A549 (cell line): ENCODE results near the gene RBCK1. TPM values are rescaled to one million over a fixed set of nuclear protein-coding genes. Genes with fewer than 3 reads are reported as not detected.

Experiments used
- ATAC-seq, 2 experiments: fragments of 200-7000 bp in 1 of 2; fragments of >200 bp in 1 of 2; cut with Nextera tagmentation in 1 of 2; cut with Tn5 transposase in 1 of 2; 3 replicates each; pipeline versions ENCODE4 v1.8.0 to v1.9.1; 2018 to 2020; ENCODE audit warnings: mild to moderate bottlenecking in 1 of 2, moderate library complexity in 1 of 2
- CTCF ChIA-PET: fragments of 300-600 bp; sonication (Branson Sonifier 250); formaldehyde crosslinking; extraction: SDS; loops from one replicate; lab custom pipeline; 2021; ENCODE audit warnings: antibody characterized with exemption, inconsistent platforms; lab: Yijun Ruan, JAX
- POLR2A ChIA-PET: fragments of 350-600 bp; formaldehyde crosslinking; extraction: SDS; loops from one replicate; lab custom pipeline; 2021; ENCODE audit warnings: antibody characterized with exemption, inconsistent platforms; lab: Yijun Ruan, JAX
- DNase-seq, 2 experiments: peaks; one replicate each; pipeline versions ENCODE4 v3.0.0 to v3.0.0-alpha.2; 2011 to 2016; ENCODE audit warnings: low read depth in 1 of 2, low spot score in 1 of 2
- FAIRE-seq: peaks from 2 replicates; lab custom pipeline; 2011; peaks lifted over from hg19 to GRCh38; lab: Jason Lieb, UNC
- H3K27ac ChIP-seq, 2 experiments: fragments of >200 bp; sonication (Bioruptor Twin); formaldehyde crosslinking; 3 replicates each; pipeline ENCODE4 v1.5.1; 2016 to 2017
- H3K4me1 ChIP-seq: fragments of >200 bp; sonication (Bioruptor Twin); formaldehyde crosslinking; 3 replicates; pipeline ENCODE4 v1.6.1; 2016
- H3K4me2 ChIP-seq: fragments of >200 bp; sonication (Bioruptor Twin); formaldehyde crosslinking; 3 replicates; pipeline ENCODE4 v1.6.1; 2016
- H3K4me3 ChIP-seq: fragments of >200 bp; sonication (Bioruptor Twin); formaldehyde crosslinking; 3 replicates; pipeline ENCODE4 v1.5.1; 2016
- H3K9me3 ChIP-seq: fragments of >200 bp; sonication (Bioruptor Twin); formaldehyde crosslinking; 3 replicates; pipeline ENCODE4 v1.6.1; 2016
- ATOH8 ChIP-seq: fragments of 250-450 bp; sonication (Bioruptor Pico); IDR thresholded peaks from 2 replicates; pipeline ENCODE4 v1.5.0; 2020; ENCODE audit warnings: low read depth, mild to moderate bottlenecking, moderate library complexity
- BCL3 ChIP-seq: fragments of >200 bp; sonication (Bioruptor Twin); formaldehyde crosslinking; IDR thresholded peaks from 3 replicates; pipeline ENCODE4 v1.6.1; 2016
- BHLHE40 ChIP-seq: IDR thresholded peaks from 2 replicates; pipeline ENCODE4 v1.6.1; 2012; ENCODE audit warnings: low read depth, low read length, inconsistent platforms
- CHD2 ChIP-seq: fragments of 150-350 bp; IDR thresholded peaks from 2 replicates; pipeline ENCODE4 v1.6.1; 2014; ENCODE audit warnings: low read length; ENCODE audit not compliant: partially characterized antibody
- CHD4 ChIP-seq: fragments of 200-600 bp; sonication (generic); IDR thresholded peaks from 2 replicates; pipeline ENCODE4 v1.6.1; 2016; ENCODE audit warnings: antibody characterized with exemption, mild to moderate bottlenecking, borderline replicate concordance
- CTCF ChIP-seq: fragments of >200 bp; sonication (Bioruptor Twin); formaldehyde crosslinking; IDR thresholded peaks from 3 replicates; pipeline ENCODE4 v1.5.1; 2016
- EHF ChIP-seq: fragments of 250-450 bp; sonication (Bioruptor Pico); IDR thresholded peaks from 2 replicates; pipeline ENCODE4 v1.5.0; 2020; ENCODE audit warnings: mild to moderate bottlenecking
- EHMT2 ChIP-seq: fragments of 200-600 bp; sonication (generic); IDR thresholded peaks from 2 replicates; pipeline ENCODE4 v1.6.1; 2016; ENCODE audit warnings: antibody characterized with exemption, low read depth, mild to moderate bottlenecking, moderate library complexity
- EP300 ChIP-seq, 2 experiments: fragments of >200 bp; sonication (Bioruptor Twin); formaldehyde crosslinking; IDR thresholded peaks; 2 replicates in 1 of 2; 3 replicates in 1 of 2; pipeline ENCODE4 v1.6.1; 2016 to 2017
- ESRRA ChIP-seq: fragments of 150-350 bp; IDR thresholded peaks from 2 replicates; pipeline ENCODE4 v1.6.1; 2014; ENCODE audit warnings: mild to moderate bottlenecking, low read length, borderline replicate concordance
- FOSL2 ChIP-seq, 2 experiments: fragments of 450-650 bp in 1 of 2; fragments of >200 bp in 1 of 2; sonication (Bioruptor Twin) in 1 of 2; formaldehyde crosslinking; IDR thresholded peaks; 2 replicates each; pipeline versions ENCODE4 v1.5.0 to v1.6.1; 2016 to 2020; ENCODE audit warnings: mild to moderate bottlenecking in 1 of 2, moderate library complexity in 1 of 2
- HEYL ChIP-seq: fragments of 250-450 bp; sonication (Bioruptor Pico); IDR thresholded peaks from 2 replicates; pipeline ENCODE4 v1.8.0; 2021; ENCODE audit warnings: mild to moderate bottlenecking, moderate library complexity
- HOXA7 ChIP-seq: fragments of 250-450 bp; sonication (Bioruptor Pico); IDR thresholded peaks from 2 replicates; pipeline ENCODE4 v1.5.0; 2020; ENCODE audit warnings: mild to moderate bottlenecking, moderate library complexity
- JUN ChIP-seq, 2 experiments: fragments of >200 bp; sonication (Bioruptor Twin); formaldehyde crosslinking; IDR thresholded peaks; 2 replicates in 1 of 2; 3 replicates in 1 of 2; pipeline ENCODE4 v1.6.1; 2016 to 2017
- JUNB ChIP-seq: fragments of >200 bp; sonication (Bioruptor Twin); formaldehyde crosslinking; IDR thresholded peaks from 2 replicates; pipeline ENCODE4 v1.6.1; 2016
- MAX ChIP-seq: IDR thresholded peaks from 2 replicates; pipeline ENCODE4 v1.6.1; 2012
- PBX3 ChIP-seq: IDR thresholded peaks from 2 replicates; pipeline ENCODE4 v1.6.1; 2012
- PHF8 ChIP-seq: fragments of 200-600 bp; sonication (generic); IDR thresholded peaks from 2 replicates; pipeline ENCODE4 v1.6.1; 2016; ENCODE audit warnings: low read depth, mild to moderate bottlenecking, antibody characterized with exemption, moderate library complexity, borderline replicate concordance
- POLR2A ChIP-seq: IDR thresholded peaks from 2 replicates; pipeline ENCODE4 v1.6.1; 2012; ENCODE audit warnings: mild to moderate bottlenecking, low read length
- POLR2AphosphoS2 ChIP-seq: conservative IDR thresholded peaks from 2 replicates; pipeline ENCODE4 v1.6.1; 2012; ENCODE audit warnings: low read length, improper control_type of control experiment, inconsistent platforms
- RAD21 ChIP-seq, 2 experiments: fragments of >200 bp in 1 of 2; sonication (Bioruptor Twin) in 1 of 2; formaldehyde crosslinking in 1 of 2; IDR thresholded peaks in 1 of 2; conservative IDR thresholded peaks in 1 of 2; 2 replicates in 1 of 2; 3 replicates in 1 of 2; pipeline ENCODE4 v1.6.1; 2012 to 2018; ENCODE audit warnings: inconsistent platforms in 1 of 2
- SMC3 ChIP-seq: fragments of >200 bp; sonication (Bioruptor Twin); formaldehyde crosslinking; IDR thresholded peaks from 3 replicates; pipeline ENCODE4 v1.6.1; 2018; ENCODE audit warnings: inconsistent platforms
- SREBF2 ChIP-seq: fragments of 450-650 bp; IDR thresholded peaks from 2 replicates; pipeline ENCODE4 v1.6.1; 2014; ENCODE audit warnings: mild to moderate bottlenecking, moderate library complexity
- TFCP2L1 ChIP-seq: fragments of 250-450 bp; sonication (Bioruptor Pico); IDR thresholded peaks from 2 replicates; pipeline ENCODE4 v1.5.0; 2021; ENCODE audit warnings: mild to moderate bottlenecking
- USF2 ChIP-seq: fragments of 450-650 bp; IDR thresholded peaks from 2 replicates; pipeline ENCODE4 v1.6.1; 2014; ENCODE audit warnings: antibody characterized with exemption
- ZC3H11A ChIP-seq: fragments of 450-650 bp; IDR thresholded peaks from 2 replicates; pipeline ENCODE4 v1.6.1; 2014; ENCODE audit warnings: antibody characterized with exemption, mild to moderate bottlenecking
- ZFP36 ChIP-seq: fragments of 450-650 bp; IDR thresholded peaks from 2 replicates; pipeline ENCODE4 v1.6.1; 2014; ENCODE audit warnings: borderline replicate concordance; ENCODE audit not compliant: partially characterized antibody
- ZNF302 ChIP-seq: fragments of 250-450 bp; sonication (Bioruptor Pico); IDR thresholded peaks from 2 replicates; pipeline ENCODE4 v1.9.0; 2021; ENCODE audit warnings: inconsistent platforms, mild to moderate bottlenecking, moderate library complexity
- ZSCAN20 ChIP-seq: fragments of 250-450 bp; sonication (Bioruptor Pico); IDR thresholded peaks from 2 replicates; pipeline ENCODE4 v1.8.0; 2022; ENCODE audit warnings: mild to moderate bottlenecking, moderate library complexity
- WGBS: methylation state at CpG from one replicate; pipeline ENCODE4 v1.1.6; 2017; ENCODE audit errors: missing lambda C conversion rate; 5-methylcytosine and 5-hydroxymethylcytosine counted together
- polyA minus RNA-seq: library from RNA; depleted of rRNA, polyadenylated mRNA; stranded (reverse); fragments of >200 nt; gene quantifications from 2 replicates; pipeline ENCODE4 v1.2.3, GENCODE V29; 2011; rRNA and poly(A)+ RNA removed
- polyA plus RNA-seq, 4 experiments: library from polyadenylated mRNA; depleted of rRNA in 3 of 4; stranded (reverse); fragments of >200 nt; fragmentation: RNase III in 1 of 4; extraction: RNeasy Plus Mini Kit Qiagen cat#74134 plus additional on column Dnase treatment in 1 of 4; gene quantifications; 2 replicates in 3 of 4; 3 replicates in 1 of 4; pipeline ENCODE4 v1.2.3, GENCODE V29; 2011 to 2017
- TF ChIP-seq, protein P1 (sequence below): fragments of 250-450 bp; sonication (Bioruptor Pico); IDR thresholded peaks from 2 replicates; pipeline ENCODE4 v1.5.0; 2021; ENCODE audit warnings: mild to moderate bottlenecking, moderate library complexity, borderline replicate concordance

Gene RBCK1
- polyA plus RNA-seq (2011; rRNA removed) (222 and 239 TPM in 2 replicates), polyA plus RNA-seq (2017; fragmentation: RNase III; extraction: RNeasy Plus Mini Kit Qiagen cat#74134 plus additional on column Dnase treatment) (105 to 117 TPM (median 112 TPM) in 3 replicates), polyA minus RNA-seq (186 and 187 TPM in 2 replicates)
- polyA plus RNA-seq (2012; cell fraction: cytosol; rRNA removed) = 142 and 173 TPM in 2 replicates
- polyA plus RNA-seq (2012; cell fraction: nucleus; rRNA removed) = 254 and 311 TPM in 2 replicates

DNA sequence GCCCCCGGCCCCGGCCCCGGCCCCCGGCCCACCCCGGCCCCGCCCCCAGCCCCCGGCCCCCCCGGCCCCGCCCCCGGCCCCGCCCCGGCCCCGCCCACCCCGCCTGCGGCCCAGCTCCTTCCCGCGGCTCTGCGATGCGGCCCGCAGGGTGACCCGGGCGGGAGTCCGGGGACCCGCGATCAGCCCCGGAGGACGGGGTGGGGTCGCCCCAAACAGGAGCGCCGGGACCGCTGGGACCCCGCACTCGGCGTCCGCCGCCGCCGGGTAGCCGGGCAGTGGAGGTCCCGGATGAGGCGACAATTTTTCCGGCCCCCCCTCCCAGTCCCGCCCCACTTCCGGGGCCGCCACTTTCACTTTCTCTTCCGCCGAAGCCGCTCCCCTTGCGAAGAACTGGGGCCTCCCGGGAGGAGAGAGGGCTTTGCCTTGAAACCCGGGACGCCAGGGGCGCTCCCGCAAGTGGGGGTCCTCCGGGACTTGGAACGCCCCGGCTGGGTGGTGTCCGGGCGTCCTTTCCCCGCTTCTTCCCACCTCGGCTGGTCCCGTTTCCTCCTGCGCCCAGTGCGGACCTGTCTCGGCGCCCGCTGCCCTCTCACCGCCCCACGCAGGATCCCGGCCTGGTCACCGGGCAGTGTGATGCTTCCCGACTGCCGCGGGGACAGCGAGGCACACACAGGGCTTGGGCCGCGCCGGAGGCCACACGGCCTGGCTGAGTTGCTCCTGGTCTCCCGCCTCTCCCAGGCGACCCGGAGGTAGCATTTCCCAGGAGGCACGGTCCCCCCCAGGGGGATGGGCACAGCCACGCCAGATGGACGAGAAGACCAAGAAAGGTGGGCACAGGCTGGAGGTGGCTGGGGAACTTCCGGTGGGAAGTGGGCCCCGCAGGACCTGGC lies at the start of gene RBCK1:
RBCK1 (plus strand) TSS at position 347 of the 890 bp plus-strand sequence; CDS start at position 806, 459 bp downstream.
- Histone ChIP-seq H3K9me3 (peaks cover 15% of the 10 kb centered on the region), H3K27ac (peak within 1 kb of the TSS; percentile 93 to 99), H3K4me1 (peaks cover 24% of the 10 kb centered on the region), H3K4me3 (peak within 1 kb of the TSS; percentile 95), H3K4me2 (peak within 1 kb of the TSS; percentile 93)
- peak; percentile 84 to 98 for DNase-seq
- WGBS = under 1% methylated on average over 46 of the region's 87 CpGs
- ATAC-seq = peak; percentile 69 to 77
- ChIA-PET POLR2A (interaction anchor here (0.6 to 1.8 kb wide), 20 partner anchors 10 to 61 kb away, joined by 3 to 50 read pairs (median 4); partner anchors contain the start of genes NRSN2 and TRIB3), CTCF (interaction anchor here (1.0 to 2.5 kb wide), 13 partner anchors 10 to 53 kb away, joined by 3 to 23 read pairs (median 6); no protein-coding TSS in a partner anchor)
- no peak for FAIRE-seq
- TF ChIP-seq CHD2 = no peak
- TF ChIP-seq JUNB = no peak
- TF ChIP-seq BHLHE40 = no peak
- no peak for TF ChIP-seq RAD21 (conservative IDR thresholded peaks at IDR 0.05 in 1 of 2, IDR thresholded peaks at IDR 0.05 in 1 of 2)
- no peak for TF ChIP-seq ZC3H11A
- 0 out of 2 replicates have a peak, but pooled peaks have one; percentile 42 for TF ChIP-seq TFCP2L1
- TF ChIP-seq POLR2A = peak; percentile 5; the same call in 1 of the 2 replicates
- no peak for TF ChIP-seq ATOH8 (CRISPR knock-in tag)
- TF ChIP-seq CHD4 = no peak
- no peak for TF ChIP-seq USF2
- TF ChIP-seq ZSCAN20 = no peak
- TF ChIP-seq BCL3 = peak; percentile 33
- no peak for TF ChIP-seq PBX3
- no peak for TF ChIP-seq CTCF
- TF ChIP-seq EHF = no peak
- TF ChIP-seq ZFP36 = no peak
- TF ChIP-seq PHF8 = peak; percentile 60; the same call in 1 of the 2 replicates
- peak; percentile 42 to 86; a peak in 2 of 5 replicates for TF ChIP-seq JUN (IDR thresholded peaks at IDR 0.05)
- no peak for TF ChIP-seq HOXA7 (CRISPR knock-in tag)
- TF ChIP-seq FOSL2 (IDR thresholded peaks at IDR 0.05) = no peak
- no peak for TF ChIP-seq FOSL2 (CRISPR knock-in tag; IDR thresholded peaks at IDR 0.05)
- no peak; the same call in 1 of the 2 replicates for TF ChIP-seq MAX
- TF ChIP-seq ESRRA = no peak
- no peak for TF ChIP-seq HEYL (CRISPR knock-in tag)
- TF ChIP-seq ZNF302 (CRISPR knock-in tag) = no peak
- no peak for TF ChIP-seq EHMT2
- no peak for TF ChIP-seq SMC3
- TF ChIP-seq, protein P1, sequence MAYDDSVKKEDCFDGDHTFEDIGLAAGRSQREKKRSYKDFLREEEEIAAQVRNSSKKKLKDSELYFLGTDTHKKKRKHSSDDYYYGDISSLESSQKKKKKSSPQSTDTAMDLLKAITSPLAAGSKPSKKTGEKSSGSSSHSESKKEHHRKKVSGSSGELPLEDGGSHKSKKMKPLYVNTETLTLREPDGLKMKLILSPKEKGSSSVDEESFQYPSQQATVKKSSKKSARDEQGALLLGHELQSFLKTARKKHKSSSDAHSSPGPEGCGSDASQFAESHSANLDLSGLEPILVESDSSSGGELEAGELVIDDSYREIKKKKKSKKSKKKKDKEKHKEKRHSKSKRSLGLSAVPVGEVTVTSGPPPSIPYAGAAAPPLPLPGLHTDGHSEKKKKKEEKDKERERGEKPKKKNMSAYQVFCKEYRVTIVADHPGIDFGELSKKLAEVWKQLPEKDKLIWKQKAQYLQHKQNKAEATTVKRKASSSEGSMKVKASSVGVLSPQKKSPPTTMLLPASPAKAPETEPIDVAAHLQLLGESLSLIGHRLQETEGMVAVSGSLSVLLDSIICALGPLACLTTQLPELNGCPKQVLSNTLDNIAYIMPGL (CRISPR knock-in tag) = 0 out of 2 replicates have a peak, but pooled peaks have one; percentile 50
- no peak for TF ChIP-seq SREBF2
- no peak for TF ChIP-seq EP300 (IDR thresholded peaks at IDR 0.05)
- no peak for TF ChIP-seq POLR2AphosphoS2
